Neuronal stem cell (in vitro differentiated cells): ENCODE results near the gene GGACT.
A peak's percentile ranks its signal among the peaks of the same experiment; 100 is the strongest.

ENCODE experiments used
- DNase-seq: peaks from one replicate; pipeline ENCODE4 v3.0.0-alpha.2; 2013; ENCODE audit warnings: low spot score
- H2AFZ ChIP-seq: one replicate; pipeline ENCODE4 v1.6.1; 2013; ENCODE audit warnings: mild to moderate bottlenecking, low read length, inconsistent platforms
- H2AK5ac ChIP-seq: 2 replicates; pipeline ENCODE4 v1.6.1; 2013; ENCODE audit warnings: low read depth, mild to moderate bottlenecking, inconsistent platforms, low read length, moderate library complexity, mixed read lengths
- H2BK120ac ChIP-seq: 2 replicates; pipeline ENCODE4 v1.6.1; 2013; ENCODE audit warnings: low read depth, mild to moderate bottlenecking, inconsistent platforms, low read length, moderate library complexity, mixed read lengths
- H2BK12ac ChIP-seq: one replicate; pipeline ENCODE4 v1.6.1; 2013; ENCODE audit warnings: low read length, inconsistent platforms
- H2BK15ac ChIP-seq: 2 replicates; pipeline ENCODE4 v1.6.1; 2013; ENCODE audit warnings: mild to moderate bottlenecking, low read length, inconsistent platforms, mixed read lengths
- H2BK5ac ChIP-seq: one replicate; pipeline ENCODE4 v1.6.1; 2013; ENCODE audit warnings: inconsistent platforms, mild to moderate bottlenecking, low read length, moderate library complexity
- H3K14ac ChIP-seq: one replicate; pipeline ENCODE4 v1.6.1; 2013; ENCODE audit warnings: low read length, inconsistent platforms
- H3K18ac ChIP-seq: 2 replicates; pipeline ENCODE4 v1.6.1; 2013; ENCODE audit warnings: low read length, inconsistent platforms
- H3K23ac ChIP-seq: 2 replicates; pipeline ENCODE4 v1.6.1; 2013; ENCODE audit warnings: low read depth, mild to moderate bottlenecking, mixed read lengths, low read length, inconsistent platforms; ENCODE audit not compliant: poor library complexity
- H3K27ac ChIP-seq: replicated peaks from 3 replicates; pipeline ENCODE4 v1.5.1; 2013; ENCODE audit warnings: low read length, inconsistent platforms
- H3K27me3 ChIP-seq, 3 experiments: 2 replicates each; pipeline ENCODE4 v1.6.1; 2013; ENCODE audit warnings: low read length in 3 of 3, mild to moderate bottlenecking in 2 of 3, inconsistent platforms in 1 of 3, low read depth in 1 of 3, mixed read lengths in 1 of 3, moderate library complexity in 1 of 3; ENCODE audit not compliant: control insufficient read depth in 3 of 3, insufficient read depth in 3 of 3
- H3K36me3 ChIP-seq, 2 donors: replicated peaks in 1 of 2; 2 replicates each; pipeline ENCODE4 v1.6.1; 2013; ENCODE audit warnings: low read length in 2 of 2; ENCODE audit not compliant: control insufficient read depth in 2 of 2, insufficient read depth in 2 of 2
- H3K4ac ChIP-seq: 2 replicates; pipeline ENCODE4 v1.6.1; 2013; ENCODE audit warnings: inconsistent platforms, mild to moderate bottlenecking, low read length, moderate library complexity
- H3K4me1 ChIP-seq, 2 donors: 1 replicate in 1 of 2; 2 replicates in 1 of 2; pipeline ENCODE4 v1.6.1; 2013; ENCODE audit warnings: low read length in 2 of 2, low read depth in 1 of 2; ENCODE audit not compliant: control insufficient read depth in 2 of 2, insufficient read depth in 1 of 2
- H3K4me2 ChIP-seq: one replicate; pipeline ENCODE4 v1.6.1; 2013; ENCODE audit warnings: mild to moderate bottlenecking, low read length, inconsistent platforms; ENCODE audit not compliant: insufficient read depth, poor library complexity, severe bottlenecking
- H3K4me3 ChIP-seq, 2 donors: 2 replicates each; pipeline ENCODE4 v1.5.1; 2013; ENCODE audit warnings: low read length in 2 of 2, mild to moderate bottlenecking in 2 of 2, inconsistent platforms in 1 of 2, moderate library complexity in 1 of 2
- H3K79me1 ChIP-seq: one replicate; pipeline ENCODE4 v1.6.1; 2013; ENCODE audit warnings: low read depth, mild to moderate bottlenecking, inconsistent platforms, low read length, moderate library complexity
- H3K9ac ChIP-seq: one replicate; pipeline ENCODE4 v1.6.1; 2013; ENCODE audit warnings: mild to moderate bottlenecking, low read depth, low read length, inconsistent platforms; ENCODE audit not compliant: poor library complexity
- H3K9me3 ChIP-seq, 2 donors: replicated peaks in 1 of 2; 2 replicates each; pipeline versions ENCODE3 to v1.6.1; 2013; ENCODE audit warnings: low read length in 2 of 2, mild to moderate bottlenecking in 2 of 2, inconsistent platforms in 1 of 2, low read depth in 1 of 2, mixed read lengths in 1 of 2, moderate library complexity in 1 of 2; ENCODE audit not compliant: control insufficient read depth in 2 of 2, insufficient read depth in 1 of 2
- H4K8ac ChIP-seq: one replicate; pipeline ENCODE4 v1.6.1; 2013; ENCODE audit warnings: low read depth, mild to moderate bottlenecking, inconsistent platforms, low read length, moderate library complexity
- H4K91ac ChIP-seq: one replicate; pipeline ENCODE4 v1.6.1; 2013; ENCODE audit warnings: low read length, low read depth, mild to moderate bottlenecking, inconsistent platforms; ENCODE audit not compliant: poor library complexity
- WGBS, 2 donors: extraction: QIAGEN DNeasy Blood & Tissue Kit; methylation state at CpG; one replicate each; pipeline ENCODE4 v1.1.7; 2013; ENCODE audit warnings: missing lambda C conversion rate in 2 of 2, mixed read lengths in 1 of 2; ENCODE audit not compliant: insufficient read length in 2 of 2, insufficient replicate concordance in 1 of 2; ENCODE audit errors: extremely low coverage in 2 of 2; 5-methylcytosine and 5-hydroxymethylcytosine counted together

GGACT gene

GRCh38 chr13:100532090-100532766, 56.4 kb downstream of the GGACT start:
- Histone ChIP-seq H2AK5ac (no peak overlapping the region), H3K79me1 (no peaks in the 10 kb centered on the region), H3K4me1 (peaks cover 0 to 2% of the 10 kb centered on the region in 2 donors), H2AFZ (no peak overlapping the region), H3K18ac (peak overlapping the region; percentile 73), H3K27ac (no peak overlapping the region), H2BK12ac (no peak overlapping the region), H3K23ac (no peak overlapping the region), H2BK120ac (no peak overlapping the region), H3K9me3 (peaks cover 0 to 7% of the 10 kb centered on the region in 2 donors), H3K9ac (no peak overlapping the region), H3K36me3 (peaks cover 2 to 59% of the 10 kb centered on the region in 2 donors), H3K4me3 (no peak overlapping the region), H3K4me2 (no peak overlapping the region), H3K4ac (no peak overlapping the region), H2BK15ac (no peak overlapping the region), H3K27me3 (no peaks in the 10 kb centered on the region), H4K8ac (no peak overlapping the region), H3K14ac (peak overlapping the region; percentile 58), H2BK5ac (no peak overlapping the region), H4K91ac (no peak overlapping the region)
- no CpG with 5 or more reads among the region's 60 CpGs for WGBS, 2 donors
- no peak for DNase-seq

GRCh38 chr13:100530671-100531213, 57.8 kb downstream of the GGACT start:
- Histone ChIP-seq H3K27me3 (no peaks in the 10 kb centered on the region), H2AFZ (no peak overlapping the region), H2BK15ac (no peak overlapping the region), H3K79me1 (no peaks in the 10 kb centered on the region), H2BK120ac (no peak overlapping the region), H3K14ac (no peak overlapping the region), H3K36me3 (peaks cover 2 to 62% of the 10 kb centered on the region in 2 donors), H3K18ac (no peak overlapping the region), H3K9me3 (peaks cover 0 to 7% of the 10 kb centered on the region in 2 donors), H2BK12ac (no peak overlapping the region), H2AK5ac (no peak overlapping the region), H4K8ac (no peak overlapping the region), H3K4me3 (no peak overlapping the region), H2BK5ac (no peak overlapping the region), H4K91ac (no peak overlapping the region), H3K4ac (no peak overlapping the region), H3K4me2 (no peak overlapping the region), H3K9ac (no peak overlapping the region), H3K4me1 (peaks cover 0 to 2% of the 10 kb centered on the region in 2 donors), H3K27ac (no peak overlapping the region), H3K23ac (no peak overlapping the region)
- DNase-seq = no peak
- no CpG with 5 or more reads among the region's 11 CpGs for WGBS, 2 donors

- Histone ChIP-seq H3K27me3 (no peaks in the 10 kb centered on the region), H3K4ac (no peak overlapping the region), H2BK120ac (no peak overlapping the region), H4K8ac (no peak overlapping the region), H3K79me1 (no peaks in the 10 kb centered on the region), H4K91ac (no peak overlapping the region), H3K9ac (no peak overlapping the region), H2BK5ac (no peak overlapping the region), H2AFZ (no peak overlapping the region), H3K14ac (no peak overlapping the region), H3K9me3 (peaks cover 0 to 7% of the 10 kb centered on the region in 2 donors), H3K4me3 (no peak overlapping the region), H2BK12ac (peak overlapping the region; percentile 43), H3K18ac (peak overlapping the region; percentile 23), H3K4me2 (no peak overlapping the region), H3K23ac (peak overlapping the region; percentile 18), H2BK15ac (no peak overlapping the region), H2AK5ac (no peak overlapping the region), H3K36me3 (peaks cover 2 to 62% of the 10 kb centered on the region in 2 donors), H3K27ac (no peak overlapping the region), H3K4me1 (peaks cover 0 to 2% of the 10 kb centered on the region in 2 donors)
- no CpG with 5 or more reads among the region's 15 CpGs for WGBS, 2 donors
- DNase-seq = no peak
Observed at GRCh38 chr13:100529666-100530377, 58.8 kb downstream of the GGACT start.

DNA sequence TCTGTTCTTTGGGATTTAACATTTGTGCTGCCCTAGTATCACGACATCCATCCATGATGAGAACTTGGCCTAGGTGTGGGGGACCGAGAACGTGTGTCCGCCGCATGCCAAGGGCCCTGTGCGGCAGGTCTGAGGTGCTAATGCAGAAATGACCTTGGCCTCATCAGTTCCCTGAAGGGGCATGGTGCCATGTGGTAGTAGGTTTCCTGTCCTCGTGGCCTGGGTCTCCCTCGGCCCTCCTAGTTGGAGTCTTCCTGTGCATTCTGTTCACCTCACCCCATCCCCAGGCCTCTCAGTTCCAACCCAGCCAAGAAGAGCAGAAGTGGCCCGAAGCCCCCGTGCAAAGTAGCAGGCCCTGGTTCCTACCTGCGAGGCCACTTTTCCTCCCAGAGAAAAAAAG, 59.8 kb downstream of the GGACT start:
- Histone ChIP-seq H4K91ac (no peak overlapping the region), H3K4ac (no peak overlapping the region), H2AK5ac (no peak overlapping the region), H2BK5ac (no peak overlapping the region), H3K9me3 (peaks cover 0 to 7% of the 10 kb centered on the region in 2 donors), H2BK12ac (no peak overlapping the region), H3K4me1 (peaks cover 0 to 2% of the 10 kb centered on the region in 2 donors), H2BK15ac (no peak overlapping the region), H3K4me3 (no peak overlapping the region), H3K9ac (no peak overlapping the region), H3K18ac (peak overlapping the region; percentile 44), H2AFZ (no peak overlapping the region), H4K8ac (no peak overlapping the region), H3K23ac (no peak overlapping the region), H3K27me3 (no peaks in the 10 kb centered on the region), H3K79me1 (no peaks in the 10 kb centered on the region), H3K36me3 (peaks cover 2 to 62% of the 10 kb centered on the region in 2 donors), H3K27ac (no peak overlapping the region), H2BK120ac (no peak overlapping the region), H3K4me2 (no peak overlapping the region), H3K14ac (no peak overlapping the region)
- DNase-seq = no peak
- no CpG with 5 or more reads among the region's 11 CpGs for WGBS, 2 donors
